Peyer's patch (tissue), 4 donors: ENCODE results near the gene PGA4.
"Not testable (repeated sequence)": the region's sequence is repeated elsewhere in the genome, so short reads cannot be mapped to it uniquely, and the experiment has no call there.

Experiments
- CTCF ChIP-seq, 6 experiments: fragments of 450-650 bp in 4 of 6; fragments of 200-600 bp in 2 of 6; sonication (generic) in 1 of 6; IDR thresholded peaks; one replicate each; pipeline ENCODE4 v1.5.1; 2017 to 2019; ENCODE audit warnings: antibody characterized with exemption in 6 of 6, mild to moderate bottlenecking in 3 of 6, moderate library complexity in 1 of 6
- POLR2A ChIP-seq, 2 donors: fragments of 450-650 bp; IDR thresholded peaks; one replicate each; pipeline ENCODE4 v1.5.1; 2017; ENCODE audit warnings: antibody characterized with exemption in 2 of 2, mild to moderate bottlenecking in 2 of 2, moderate library complexity in 2 of 2

- TF ChIP-seq CTCF, POLR2A (IDR thresholded peaks at IDR 0.05): not testable (repeated sequence)
These were observed 19.0 kb upstream of the PGA4 start, which contains the start of gene PGA3 for GRCh38 chr11:61202950-61203746.
